Stimulated activated CD4-positive, alpha-beta T cell treated with anti-CD3 and anti-CD28 coated beads, Interleukin-1b, Interleukin-23, amount 100 ng/mL, for 48 hours (primary cell): Measurements from ENCODE around the gene LMBR1.
"Not testable (repeated sequence)": the region's sequence is repeated elsewhere in the genome, so short reads cannot be mapped to it uniquely, and the experiment has no call there.

ENCODE experiments used
- DNase-seq: peaks from one replicate; pipeline ENCODE4 v3.0.0-alpha.2; 2020

LMBR1 gene

GRCh38 chr7:156752367-156753228 lies 140.4 kb downstream of the LMBR1 start:
- DNase-seq: no peak

DNA sequence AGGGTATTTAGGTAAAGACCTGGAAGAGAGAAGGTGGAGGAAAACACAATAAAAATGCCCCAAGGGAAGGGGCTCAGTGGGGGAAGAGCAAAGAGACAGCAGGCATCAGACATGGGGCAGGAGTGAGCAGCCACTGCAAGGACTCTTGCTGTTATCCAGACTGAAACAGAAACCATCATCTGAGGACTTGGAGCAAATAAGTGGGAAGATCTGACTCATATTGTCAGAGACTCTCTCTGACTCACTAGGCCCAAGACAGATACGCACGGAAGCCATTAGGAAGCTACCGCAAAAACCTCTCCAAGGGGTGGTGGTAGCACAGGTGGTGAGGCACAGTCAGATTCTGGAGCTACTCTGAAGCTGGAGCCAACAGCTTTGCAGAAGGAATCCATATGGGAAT lies 141.7 kb downstream of the LMBR1 start:
- peak; percentile 62 for DNase-seq

GRCh38 chr7:156747718-156748117 lies 145.3 kb downstream of the LMBR1 start:
- no peak for DNase-seq

GRCh38 chr7:156746891-156747290 lies 146.1 kb downstream of the LMBR1 start:
- DNase-seq: no peak

- no peak for DNase-seq
Observed at GRCh38 chr7:156739596-156739995, 153.4 kb downstream of the LMBR1 start.

- no peak for DNase-seq
Observed at GRCh38 chr7:156735851-156736250, 157.1 kb downstream of the LMBR1 start.

GRCh38 chr7:156733638-156734037 lies 159.3 kb downstream of the LMBR1 start:
- DNase-seq: no peak

DNA sequence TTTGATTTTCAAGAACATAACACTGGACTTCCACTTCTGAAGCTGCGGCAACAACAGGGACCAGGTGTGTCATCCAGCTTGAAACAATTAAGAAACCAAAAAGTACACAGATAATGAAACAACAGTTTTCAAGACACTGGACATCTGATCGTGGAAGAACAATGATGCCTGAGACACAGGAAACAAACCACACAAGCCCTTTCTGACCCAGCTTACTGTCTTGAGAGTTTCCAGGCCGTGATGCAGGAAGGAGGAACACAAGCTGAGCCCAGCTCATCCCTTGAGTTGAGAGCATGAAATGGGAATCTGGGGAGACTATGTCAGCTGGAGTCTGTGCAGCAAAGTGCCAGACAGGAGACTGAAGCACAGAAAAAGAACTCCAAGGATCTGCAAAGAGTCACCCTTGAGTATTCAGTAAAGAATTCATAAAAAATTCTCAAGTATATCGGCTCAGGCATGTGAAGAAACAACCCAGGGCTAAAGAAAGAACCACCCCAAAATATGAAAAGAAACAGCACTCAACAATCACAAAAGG lies 160.8 kb downstream of the LMBR1 start:
- DNase-seq: no peak

GRCh38 chr7:156731651-156732050 lies 161.3 kb downstream of the LMBR1 start:
- DNase-seq: no peak

GRCh38 chr7:156725936-156726335 lies 167.0 kb downstream of the LMBR1 start:
- no peak for DNase-seq

DNA sequence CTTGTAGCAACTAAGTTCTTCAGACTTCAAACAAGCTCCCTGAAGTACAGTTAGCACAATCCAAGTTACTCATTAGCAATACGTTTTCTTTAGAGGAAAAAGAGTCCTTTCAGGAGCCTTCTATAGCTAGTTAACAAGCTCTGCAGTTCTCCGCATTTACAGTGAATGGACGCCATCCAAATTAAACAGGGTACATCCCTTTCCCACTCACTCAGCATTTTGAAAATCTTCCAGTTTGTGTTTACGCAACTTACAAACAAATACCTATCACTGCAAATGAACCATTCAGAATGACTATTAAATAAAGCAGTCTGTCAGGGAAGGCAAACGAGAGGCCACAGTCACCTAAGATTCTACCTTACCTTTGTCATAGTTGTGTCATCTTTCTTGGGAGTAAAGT lies 167.9 kb downstream of the LMBR1 start:
- no peak for DNase-seq

GRCh38 chr7:156722043-156722826 lies 170.7 kb downstream of the LMBR1 start:
- no peak for DNase-seq

DNA sequence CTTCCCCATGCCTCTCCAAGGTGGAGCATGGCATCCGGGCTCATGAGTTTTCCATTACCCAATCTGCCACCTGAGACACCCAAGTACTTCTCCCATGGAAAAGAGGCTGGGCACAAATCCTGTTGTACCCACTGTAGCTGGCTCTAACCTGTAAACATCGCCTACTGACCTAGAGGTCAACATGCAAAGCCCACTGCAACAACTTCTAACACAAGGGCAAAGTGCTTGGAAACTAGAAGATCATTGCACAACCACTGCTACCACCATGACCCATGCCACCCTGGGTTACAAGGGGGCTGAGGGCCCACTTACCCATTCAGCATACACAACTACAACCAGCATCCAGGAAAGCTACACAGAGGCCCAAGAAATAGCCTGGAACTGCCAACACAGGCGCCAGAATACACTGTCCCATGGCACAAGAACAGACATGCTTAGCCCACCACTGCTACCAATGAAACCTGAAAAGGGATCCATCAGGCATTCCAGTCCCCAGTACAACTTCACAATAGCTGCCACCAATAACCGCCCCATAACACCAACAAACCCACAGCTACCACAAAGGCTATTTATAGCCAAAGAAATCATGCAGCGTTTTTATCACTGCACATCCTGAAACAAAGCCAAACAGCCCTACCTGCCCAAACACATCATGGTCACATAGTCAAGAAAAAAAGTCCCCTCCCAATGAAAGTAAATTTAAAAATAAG lies 189.1 kb downstream of the LMBR1 start:
- DNase-seq: no peak

GRCh38 chr7:156703209-156703608 lies 189.8 kb downstream of the LMBR1 start:
- no peak for DNase-seq

GRCh38 chr7:156702399-156702798 lies 190.6 kb downstream of the LMBR1 start:
- no peak for DNase-seq

DNA sequence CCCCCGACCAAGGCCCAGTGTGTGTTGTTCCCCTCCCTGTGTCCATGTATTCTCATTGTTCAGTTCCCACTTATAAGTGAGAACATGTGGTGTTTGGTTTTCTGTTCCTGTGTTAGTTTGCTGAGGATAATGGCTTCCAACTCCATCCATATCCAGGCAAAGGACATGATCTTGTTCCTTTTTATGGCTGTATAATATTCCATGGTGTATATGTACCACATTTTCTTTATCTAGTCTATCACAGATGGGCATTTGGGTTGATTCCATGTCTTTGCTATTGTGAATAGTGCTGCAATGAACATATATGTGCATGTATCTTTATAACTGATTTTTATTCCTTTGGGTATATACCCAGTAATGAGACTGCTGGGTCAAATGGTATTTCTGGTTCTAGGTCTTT lies 191.2 kb downstream of the LMBR1 start:
- DNase-seq: not testable (repeated sequence)

DNA sequence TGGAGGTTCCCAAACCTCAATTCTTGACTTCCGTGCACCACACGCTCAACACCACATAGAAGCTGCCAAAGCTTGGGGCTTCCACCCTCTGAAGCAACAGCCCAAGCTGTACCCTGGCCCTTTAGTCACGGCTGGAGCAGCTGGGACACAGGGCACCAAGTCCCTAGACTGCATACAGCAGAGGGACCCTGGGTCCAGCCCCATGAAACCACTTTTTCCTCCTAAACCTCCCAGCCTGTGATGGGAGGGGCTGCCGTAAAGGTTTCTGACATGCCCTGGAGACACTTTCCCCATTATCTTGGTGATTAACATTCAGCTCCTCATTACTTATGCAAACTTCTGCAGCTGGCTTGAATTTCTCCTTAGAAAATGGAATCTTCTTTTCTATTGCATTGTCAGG lies 194.5 kb downstream of the LMBR1 start:
- DNase-seq: not testable (repeated sequence)

- DNase-seq: not testable (repeated sequence)
Observed at GRCh38 chr7:156697283-156697682, 195.7 kb downstream of the LMBR1 start.

DNA sequence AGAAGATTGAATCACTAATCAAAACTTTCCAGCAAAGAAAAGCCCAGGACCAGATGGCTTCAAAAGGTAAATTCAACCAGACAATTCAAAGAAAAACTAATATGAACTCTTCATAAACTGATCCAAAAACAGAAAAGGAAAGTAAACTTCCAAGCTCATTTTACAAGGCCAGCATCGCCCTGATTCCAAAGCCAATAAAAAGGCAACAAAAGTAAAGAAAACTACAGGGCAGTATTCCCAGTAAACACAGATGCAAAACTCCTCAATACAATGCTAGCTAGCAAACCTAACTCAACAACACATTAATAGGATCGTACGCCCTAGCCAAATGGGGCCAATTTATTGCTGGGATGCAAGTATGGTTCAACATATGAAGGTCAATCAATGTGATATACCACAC lies 199.4 kb downstream of the LMBR1 start:
- no peak for DNase-seq

GRCh38 chr7:156692849-156693248 lies 200.1 kb downstream of the LMBR1 start:
- no peak for DNase-seq

DNA sequence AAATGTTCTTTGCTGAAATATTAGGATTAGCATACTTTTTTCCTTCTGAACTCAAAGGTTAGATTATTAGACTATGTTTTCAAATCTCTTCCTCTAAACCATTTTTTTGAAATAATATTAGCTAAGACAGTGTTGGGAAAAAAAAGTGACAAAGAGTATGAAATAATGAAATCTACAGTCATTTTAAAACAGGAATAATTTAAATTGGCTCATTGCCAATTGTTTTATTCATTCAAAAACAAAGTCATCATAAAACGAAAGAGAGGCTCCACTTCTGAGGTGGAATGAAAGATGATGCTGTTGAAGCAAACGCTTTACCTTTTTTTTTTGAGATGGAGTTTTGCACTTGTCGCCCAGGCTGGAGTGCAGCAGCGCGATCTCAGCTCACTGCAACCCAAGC lies 201.2 kb downstream of the LMBR1 start:
- DNase-seq: no peak

DNA sequence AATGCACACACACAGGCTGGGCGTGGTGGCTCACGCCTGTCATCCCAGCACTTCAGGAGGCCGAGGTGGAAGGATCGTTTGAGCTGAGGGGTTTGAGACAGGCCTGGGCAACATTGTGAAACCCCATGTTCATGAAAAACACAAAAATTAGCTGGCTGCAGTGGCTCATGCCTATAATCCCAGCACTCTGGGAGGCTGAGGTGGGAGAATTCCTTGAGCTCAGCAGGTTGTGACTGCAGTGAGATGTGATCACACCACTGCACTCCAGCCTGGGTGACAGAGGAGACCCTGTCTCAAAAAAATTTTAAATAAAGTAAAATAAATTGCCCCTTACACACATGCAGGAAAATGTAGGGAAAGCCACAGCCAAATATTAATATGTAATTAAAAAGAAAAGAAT lies 208.3 kb downstream of the LMBR1 start:
- no peak for DNase-seq

GRCh38 chr7:156684251-156684650 lies 208.7 kb downstream of the LMBR1 start:
- DNase-seq: no peak
